Suppressor macrophage treated with lipopolysaccharide for 1 hour (primary cell): ENCODE data around the gene TTLL11.
"Not testable (repeated sequence)": the region's sequence is repeated elsewhere in the genome, so short reads cannot be mapped to it uniquely, and the experiment has no call there.

Experiments
- DNase-seq, 3 donors: peaks; one replicate each; pipeline ENCODE4 v3.0.0-alpha.2; 2020 to 2022

TTLL11 gene

GRCh38 chr9:122036988-122037387, 56.1 kb downstream of the TTLL11 start:
- no peak for DNase-seq

GRCh38 chr9:122036408-122036807, 56.7 kb downstream of the TTLL11 start:
- DNase-seq: no peak

- no peak for DNase-seq
These were observed 59.2 kb downstream of the TTLL11 start for GRCh38 chr9:122033775-122034373.

- no peak for DNase-seq
These were observed 60.8 kb downstream of the TTLL11 start for GRCh38 chr9:122032346-122032745.

GRCh38 chr9:122031776-122032175, 61.3 kb downstream of the TTLL11 start:
- DNase-seq: no peak

GRCh38 chr9:122031157-122031556, 62.0 kb downstream of the TTLL11 start:
- no peak for DNase-seq

GRCh38 chr9:122030357-122030756, 62.8 kb downstream of the TTLL11 start:
- no peak for DNase-seq

GRCh38 chr9:122029898-122030297, 63.2 kb downstream of the TTLL11 start:
- DNase-seq: no peak

GRCh38 chr9:122028089-122028488, 65.0 kb downstream of the TTLL11 start:
- DNase-seq: no peak

- DNase-seq: no peak
These were observed 72.7 kb downstream of the TTLL11 start for GRCh38 chr9:122020398-122020797.

GRCh38 chr9:122016744-122017143, 76.4 kb downstream of the TTLL11 start:
- no peak for DNase-seq

- DNase-seq: no peak
These were observed 76.8 kb downstream of the TTLL11 start for GRCh38 chr9:122016309-122016708.

- no peak for DNase-seq
These were observed 77.8 kb downstream of the TTLL11 start for GRCh38 chr9:122015170-122015821.

- no peak for DNase-seq
These were observed 81.2 kb downstream of the TTLL11 start for GRCh38 chr9:122011818-122012498.

GRCh38 chr9:122008559-122008958, 84.5 kb downstream of the TTLL11 start:
- DNase-seq: no peak

GRCh38 chr9:122007837-122008236, 85.3 kb downstream of the TTLL11 start:
- DNase-seq: no peak

GRCh38 chr9:122005597-122005996, 87.5 kb downstream of the TTLL11 start:
- peak in 1 of 3 donors; percentile 3 for DNase-seq

GRCh38 chr9:122004589-122004988, 88.5 kb downstream of the TTLL11 start:
- DNase-seq: no peak

GRCh38 chr9:122001491-122002201, 91.5 kb downstream of the TTLL11 start:
- no peak for DNase-seq

GRCh38 chr9:122000526-122000925, 92.6 kb downstream of the TTLL11 start:
- not testable (repeated sequence) for DNase-seq

- DNase-seq: no peak
These were observed 93.6 kb downstream of the TTLL11 start for GRCh38 chr9:121999556-121999955.

GRCh38 chr9:121998513-121999049, 94.5 kb downstream of the TTLL11 start:
- DNase-seq: no peak

GRCh38 chr9:121997791-121998190, 95.3 kb downstream of the TTLL11 start:
- no peak for DNase-seq
